CD4-positive, CD25-positive, alpha-beta regulatory T cell (primary cell): Measurements from ENCODE around the gene RNF31. TPM values are rescaled to one million over a fixed set of nuclear protein-coding genes. Genes with fewer than 3 reads are reported as not detected.
A peak's percentile ranks its signal among the peaks of the same experiment; 100 is the strongest.

ENCODE experiments used
- ATAC-seq, 2 donors: fragments of 150-1000 bp; cut with Tn5 transposase; one replicate each; pipeline ENCODE4 v1.10.0; 2021; ENCODE audit warnings: low read depth in 2 of 2, moderate number of reproducible peaks in 2 of 2, moderate library complexity in 1 of 2
- DNase-seq, 3 donors: peaks; one replicate each; pipeline versions ENCODE4 v3.0.0 to v3.0.0-alpha.2; 2012 to 2022; ENCODE audit warnings: mixed read lengths in 1 of 3
- H3K27ac ChIP-seq: one replicate; pipeline ENCODE4 v1.7.0; 2013; ENCODE audit warnings: mild to moderate bottlenecking, low read length; ENCODE audit not compliant: insufficient read depth, poor library complexity, severe bottlenecking
- H3K27me3 ChIP-seq: one replicate; pipeline ENCODE4 v1.7.0; 2013; ENCODE audit warnings: low read length; ENCODE audit not compliant: control insufficient read depth, insufficient read depth
- H3K36me3 ChIP-seq: one replicate; pipeline ENCODE4 v1.7.0; 2013; ENCODE audit warnings: mild to moderate bottlenecking, low read length, moderate library complexity; ENCODE audit not compliant: control insufficient read depth, insufficient read depth
- H3K4me1 ChIP-seq: 2 replicates; pipeline ENCODE4 v1.7.0; 2013; ENCODE audit warnings: mild to moderate bottlenecking, low read length; ENCODE audit not compliant: insufficient read depth, control insufficient read depth, poor library complexity, severe bottlenecking
- H3K4me3 ChIP-seq: one replicate; pipeline ENCODE4 v1.7.0; 2013; ENCODE audit warnings: low read depth, mild to moderate bottlenecking, low read length, moderate library complexity
- H3K9me3 ChIP-seq, 2 experiments: 1 replicate in 1 of 2; 2 replicates in 1 of 2; pipeline ENCODE4 v1.7.0; 2013; ENCODE audit warnings: low read length in 2 of 2, mild to moderate bottlenecking in 1 of 2, moderate library complexity in 1 of 2; ENCODE audit not compliant: control insufficient read depth in 2 of 2
- H3K27ac Mint-ChIP-seq, 3 donors: one replicate each; pipeline ENCODE4 v1.8.0; 2020 to 2022; ENCODE audit warnings: mild to moderate bottlenecking in 3 of 3, mixed read lengths in 3 of 3, moderate library complexity in 2 of 3
- H3K27me3 Mint-ChIP-seq: one replicate; pipeline ENCODE4 v1.8.0; 2022; ENCODE audit warnings: mild to moderate bottlenecking, mixed read lengths
- H3K36me3 Mint-ChIP-seq: one replicate; pipeline ENCODE4 v1.8.0; 2020; ENCODE audit warnings: mixed read lengths
- H3K4me1 Mint-ChIP-seq, 4 donors: one replicate each; pipeline ENCODE4 v1.8.0; 2020 to 2022; ENCODE audit warnings: mixed read lengths in 4 of 4, mild to moderate bottlenecking in 1 of 4
- H3K4me3 Mint-ChIP-seq, 4 donors: one replicate each; pipeline ENCODE4 v1.8.0; 2020 to 2022; ENCODE audit warnings: mild to moderate bottlenecking in 4 of 4, mixed read lengths in 4 of 4, moderate library complexity in 3 of 4
- H3K9me3 Mint-ChIP-seq, 7 donors: one replicate each; pipeline ENCODE4 v1.8.0; 2020 to 2022; ENCODE audit warnings: mixed read lengths in 7 of 7, mild to moderate bottlenecking in 3 of 7, moderate library complexity in 2 of 7
- polyA plus RNA-seq, 4 donors: library from polyadenylated mRNA; unstranded; fragments of 300-500 nt; fragmentation: Illumina TruSeq; gene quantifications; one replicate each; pipeline ENCODE4 v1.2.3, GENCODE V29; 2021
- total RNA-seq: library from RNA; stranded (reverse); gene quantifications from one replicate; pipeline ENCODE4 v1.2.3, GENCODE V29; 2022

RNF31 gene
- total and polyA plus RNA-seq, 5 donors from 2014 or later = 35.9 to 82.4 (median 45.5) TPM

- H3K4me3 Mint-ChIP-seq = peak overlapping the region in 1 of 4 donors; percentile 50
- ATAC-seq = no peak
- Histone ChIP-seq H3K4me3 (no peak overlapping the region), H3K27me3 (no peaks in the 10 kb centered on the region), H3K4me1 (peaks cover 21% of the 10 kb centered on the region), H3K27ac (no peak overlapping the region), H3K36me3 (peaks cover 47% of the 10 kb centered on the region), H3K9me3 (no peaks in the 10 kb centered on the region)
- no peaks in the 10 kb centered on the region for H3K9me3 Mint-ChIP-seq
- H3K27me3 Mint-ChIP-seq = no peaks in the 10 kb centered on the region
- peaks cover 4 to 40% (median 14%) of the 10 kb centered on the region in 4 donors for H3K4me1 Mint-ChIP-seq
- DNase-seq = no peak
- peak overlapping the region in 1 of 3 donors; percentile 51 for H3K27ac Mint-ChIP-seq
- peaks cover 34% of the 10 kb centered on the region for H3K36me3 Mint-ChIP-seq
Observed at GRCh38 chr14:24157331-24157730, 10.0 kb downstream of the RNF31 start.

GRCh38 chr14:24159777-24160498, 12.6 kb downstream of the RNF31 start:
- ATAC-seq = no peak
- no peaks in the 10 kb centered on the region for H3K27me3 ChIP-seq
- peaks cover 47% of the 10 kb centered on the region for H3K4me1 ChIP-seq
- peak overlapping the region; percentile 94 for H3K27ac ChIP-seq
- Mint-ChIP-seq H3K4me1 (peaks cover 0 to 59% (median 22%) of the 10 kb centered on the region in 4 donors), H3K36me3 (peaks cover 51% of the 10 kb centered on the region), H3K27me3 (no peaks in the 10 kb centered on the region), H3K4me3 (peak overlapping the region; percentile 24 to 99 (median 48)), H3K27ac (peak overlapping the region; percentile 99 to 100 (median 99)), H3K9me3 (no peaks in the 10 kb centered on the region)
- no peak for DNase-seq
- H3K9me3 ChIP-seq = no peaks in the 10 kb centered on the region
- peaks cover 58% of the 10 kb centered on the region for H3K36me3 ChIP-seq
- H3K4me3 ChIP-seq = no peak overlapping the region

GRCh38 chr14:24160499-24160849, 13.2 kb downstream of the RNF31 start:
- H3K4me1 ChIP-seq = peaks cover 53% of the 10 kb centered on the region
- peaks cover 0 to 64% (median 24%) of the 10 kb centered on the region in 4 donors for H3K4me1 Mint-ChIP-seq
- H3K36me3 ChIP-seq = peaks cover 58% of the 10 kb centered on the region
- H3K4me3 ChIP-seq = no peak overlapping the region
- no peaks in the 10 kb centered on the region for H3K9me3 ChIP-seq
- H3K27ac ChIP-seq = peak overlapping the region; percentile 94
- peak overlapping the region; percentile 58 to 100 (median 99) for H3K4me3 Mint-ChIP-seq
- no peak for ATAC-seq
- peaks cover 53% of the 10 kb centered on the region for H3K36me3 Mint-ChIP-seq
- no peak for DNase-seq
- no peaks in the 10 kb centered on the region for H3K27me3 ChIP-seq
- H3K27ac Mint-ChIP-seq = peak overlapping the region; percentile 99 to 100 (median 99)
- no peaks in the 10 kb centered on the region for H3K9me3 Mint-ChIP-seq
- no peaks in the 10 kb centered on the region for H3K27me3 Mint-ChIP-seq

GRCh38 chr14:24160850-24161804, 13.8 kb downstream of the RNF31 start, which contains the start of gene IRF9:
Gene IRF9 (plus strand): TSS chr14:24161265. CDS start chr14:24162145, 880 bp downstream.
- peaks cover under 1 to 66% (median 28%) of the 10 kb centered on the region in 4 donors for H3K4me1 Mint-ChIP-seq
- H3K36me3 Mint-ChIP-seq = peaks cover 47% of the 10 kb centered on the region
- no peaks in the 10 kb centered on the region for H3K9me3 ChIP-seq
- peak within 1 kb of the TSS; percentile 94 for H3K27ac ChIP-seq
- ATAC-seq (peak; percentile 84 to 86), DNase-seq (peak; percentile 93 to 97 (median 96))
- peaks cover 58% of the 10 kb centered on the region for H3K36me3 ChIP-seq
- peak within 1 kb of the TSS; percentile 93 to 100 (median 99) for H3K4me3 Mint-ChIP-seq
- no peaks in the 10 kb centered on the region for H3K27me3 Mint-ChIP-seq
- no peaks in the 10 kb centered on the region for H3K9me3 Mint-ChIP-seq
- peak within 1 kb of the TSS; percentile 99 to 100 (median 99) for H3K27ac Mint-ChIP-seq
- H3K4me3 ChIP-seq = peak within 1 kb of the TSS; percentile 91
- no peaks in the 10 kb centered on the region for H3K27me3 ChIP-seq
- peaks cover 53% of the 10 kb centered on the region for H3K4me1 ChIP-seq

- Histone ChIP-seq H3K4me3 (peak overlapping the region; percentile 91), H3K27me3 (no peaks in the 10 kb centered on the region), H3K27ac (peak overlapping the region; percentile 94), H3K4me1 (peaks cover 53% of the 10 kb centered on the region), H3K9me3 (no peaks in the 10 kb centered on the region), H3K36me3 (peaks cover 58% of the 10 kb centered on the region)
- Mint-ChIP-seq H3K27me3 (no peaks in the 10 kb centered on the region), H3K36me3 (peaks cover 48% of the 10 kb centered on the region), H3K4me1 (peaks cover 7 to 65% (median 31%) of the 10 kb centered on the region in 4 donors), H3K27ac (peak overlapping the region; percentile 99 to 100 (median 99)), H3K9me3 (no peaks in the 10 kb centered on the region), H3K4me3 (peak overlapping the region; percentile 93 to 100 (median 99))
- ATAC-seq (no peak), DNase-seq (peak in 1 of 3 donors; percentile 27)
Observed at GRCh38 chr14:24162093-24162492, 14.8 kb downstream of the RNF31 start.

- H3K27ac ChIP-seq = no peak overlapping the region
- H3K27ac Mint-ChIP-seq = peak overlapping the region in 1 of 3 donors; percentile 59
- no peaks in the 10 kb centered on the region for H3K27me3 ChIP-seq
- H3K36me3 Mint-ChIP-seq = peaks cover 52% of the 10 kb centered on the region
- no peaks in the 10 kb centered on the region for H3K9me3 Mint-ChIP-seq
- peaks cover 53% of the 10 kb centered on the region for H3K36me3 ChIP-seq
- ATAC-seq (no peak), DNase-seq (no peak)
- no peak overlapping the region for H3K4me3 ChIP-seq
- H3K4me3 Mint-ChIP-seq = peak overlapping the region in 3 of 4 donors; percentile 33 to 85 (median 67)
- H3K27me3 Mint-ChIP-seq = no peaks in the 10 kb centered on the region
- H3K4me1 Mint-ChIP-seq = peaks cover 7 to 75% (median 42%) of the 10 kb centered on the region in 4 donors
- peaks cover 52% of the 10 kb centered on the region for H3K4me1 ChIP-seq
- H3K9me3 ChIP-seq = no peaks in the 10 kb centered on the region
Observed at GRCh38 chr14:24164518-24164991, 17.3 kb downstream of the RNF31 start.

- H3K4me3 ChIP-seq = no peak overlapping the region
- H3K27me3 Mint-ChIP-seq = no peaks in the 10 kb centered on the region
- peaks cover 0 to under 1% (median 0%) of the 10 kb centered on the region in 7 donors for H3K9me3 Mint-ChIP-seq
- H3K27ac ChIP-seq = no peak overlapping the region
- peaks cover 43% of the 10 kb centered on the region for H3K4me1 ChIP-seq
- H3K4me3 Mint-ChIP-seq = peak overlapping the region in 1 of 4 donors; percentile 28
- peaks cover 54% of the 10 kb centered on the region for H3K36me3 ChIP-seq
- no peak for DNase-seq
- no peak overlapping the region for H3K27ac Mint-ChIP-seq
- H3K9me3 ChIP-seq = no peaks in the 10 kb centered on the region
- H3K4me1 Mint-ChIP-seq = peaks cover 7 to 70% (median 42%) of the 10 kb centered on the region in 4 donors
- H3K27me3 ChIP-seq = no peaks in the 10 kb centered on the region
- H3K36me3 Mint-ChIP-seq = peaks cover 55% of the 10 kb centered on the region
- ATAC-seq = no peak
Observed at GRCh38 chr14:24165785-24166184, 18.5 kb downstream of the RNF31 start.
